ENCODE results near the gene PPP3CA.

PPP3CA gene

GRCh38 chr4:101197350-101197749 lies 150.0 kb downstream of the PPP3CA start:
- no peak for DNase-seq (ENCODE audit: low read depth)
- TF ChIP-seq, protein P1, sequence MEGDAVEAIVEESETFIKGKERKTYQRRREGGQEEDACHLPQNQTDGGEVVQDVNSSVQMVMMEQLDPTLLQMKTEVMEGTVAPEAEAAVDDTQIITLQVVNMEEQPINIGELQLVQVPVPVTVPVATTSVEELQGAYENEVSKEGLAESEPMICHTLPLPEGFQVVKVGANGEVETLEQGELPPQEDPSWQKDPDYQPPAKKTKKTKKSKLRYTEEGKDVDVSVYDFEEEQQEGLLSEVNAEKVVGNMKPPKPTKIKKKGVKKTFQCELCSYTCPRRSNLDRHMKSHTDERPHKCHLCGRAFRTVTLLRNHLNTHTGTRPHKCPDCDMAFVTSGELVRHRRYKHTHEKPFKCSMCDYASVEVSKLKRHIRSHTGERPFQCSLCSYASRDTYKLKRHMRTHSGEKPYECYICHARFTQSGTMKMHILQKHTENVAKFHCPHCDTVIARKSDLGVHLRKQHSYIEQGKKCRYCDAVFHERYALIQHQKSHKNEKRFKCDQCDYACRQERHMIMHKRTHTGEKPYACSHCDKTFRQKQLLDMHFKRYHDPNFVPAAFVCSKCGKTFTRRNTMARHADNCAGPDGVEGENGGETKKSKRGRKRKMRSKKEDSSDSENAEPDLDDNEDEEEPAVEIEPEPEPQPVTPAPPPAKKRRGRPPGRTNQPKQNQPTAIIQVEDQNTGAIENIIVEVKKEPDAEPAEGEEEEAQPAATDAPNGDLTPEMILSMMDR (conservative IDR thresholded peaks at IDR 0.05; ENCODE audit: low read depth, low read length): no peak
- H3K4me3 ChIP-seq (ENCODE audit: low read depth, low read length): no peak overlapping the region

DNA sequence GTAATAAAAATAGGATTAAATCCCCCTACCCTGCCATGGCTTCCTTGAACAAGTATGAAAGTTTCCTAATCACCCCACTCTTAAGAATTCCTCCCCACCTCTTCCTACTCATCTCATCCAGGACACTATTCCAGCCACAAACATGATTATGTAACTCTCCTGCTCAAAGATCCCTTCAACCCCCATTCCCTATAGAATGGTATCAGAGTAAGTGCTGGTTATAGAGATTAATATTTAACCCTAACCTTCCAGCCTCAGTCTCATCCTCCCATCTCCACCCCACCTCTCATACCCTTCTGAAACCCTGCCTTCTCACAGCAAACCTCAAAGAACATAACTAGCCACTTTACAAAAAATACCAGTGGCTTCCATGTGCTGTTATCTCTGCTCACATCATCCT lies 155.1 kb downstream of the PPP3CA start:
- DNase-seq (ENCODE audit: low read depth): no peak
- TF ChIP-seq, protein P1 (conservative IDR thresholded peaks at IDR 0.05; ENCODE audit: low read depth, low read length): no peak
- no peak overlapping the region for H3K4me3 ChIP-seq (ENCODE audit: low read depth, low read length)

DNA sequence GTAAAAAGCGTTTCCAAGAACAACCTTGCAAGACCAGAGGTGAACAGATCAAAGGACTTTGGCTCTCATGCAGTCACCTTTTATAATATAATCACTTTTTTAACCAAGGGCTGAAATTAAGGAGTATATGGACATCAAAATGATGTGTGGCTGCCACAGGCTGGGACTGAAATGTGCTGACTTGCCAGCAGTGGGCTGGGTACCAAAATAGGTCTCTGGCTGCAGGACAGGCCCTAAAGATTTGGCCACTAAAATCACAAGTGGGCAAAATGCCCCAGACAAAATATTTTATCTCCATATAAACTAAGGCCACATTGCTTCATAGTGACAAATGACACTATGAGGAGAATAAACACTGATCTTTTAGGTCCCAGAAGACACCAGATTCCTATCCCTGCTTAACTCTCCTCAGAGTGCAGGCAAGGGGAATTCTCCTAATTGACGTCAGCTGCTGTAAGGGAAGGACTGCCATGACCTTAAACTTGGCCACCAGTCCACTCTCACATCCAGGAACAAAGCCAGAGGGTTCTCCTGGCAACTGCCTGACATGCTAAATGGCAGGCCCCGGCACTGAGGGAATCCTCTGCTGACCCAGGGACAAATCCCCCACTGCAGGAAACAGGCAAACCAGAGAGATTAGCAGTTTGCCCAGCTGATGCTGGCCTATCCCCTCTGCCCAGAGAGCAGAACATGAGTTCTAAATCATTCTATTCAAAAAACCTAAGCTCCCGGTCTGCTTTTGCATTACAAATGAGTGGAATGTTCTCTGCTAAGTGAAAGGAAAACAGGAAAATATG lies 155.8 kb downstream of the PPP3CA start:
- H3K4me3 ChIP-seq (ENCODE audit: low read depth, low read length): no peak overlapping the region
- peak; percentile 87 for DNase-seq (ENCODE audit: low read depth)
- TF ChIP-seq, protein P1 (conservative IDR thresholded peaks at IDR 0.05; ENCODE audit: low read depth, low read length): no peak

GRCh38 chr4:101190751-101191150 lies 156.6 kb downstream of the PPP3CA start:
- DNase-seq (ENCODE audit: low read depth): no peak
- no peak overlapping the region for H3K4me3 ChIP-seq (ENCODE audit: low read depth, low read length)
- TF ChIP-seq, protein P1 (conservative IDR thresholded peaks at IDR 0.05; ENCODE audit: low read depth, low read length): no peak

- no peak overlapping the region for H3K4me3 ChIP-seq (ENCODE audit: low read depth, low read length)
- TF ChIP-seq, protein P1 (conservative IDR thresholded peaks at IDR 0.05; ENCODE audit: low read depth, low read length): no peak
- no peak for DNase-seq (ENCODE audit: low read depth)
These were observed 158.4 kb downstream of the PPP3CA start for GRCh38 chr4:101188906-101189305.

- TF ChIP-seq, protein P1 (conservative IDR thresholded peaks at IDR 0.05; ENCODE audit: low read depth, low read length): peak; percentile 49
- no peak overlapping the region for H3K4me3 ChIP-seq (ENCODE audit: low read depth, low read length)
- DNase-seq (ENCODE audit: low read depth): peak; percentile 46
These were observed 159.5 kb downstream of the PPP3CA start for GRCh38 chr4:101187841-101188240.

Measured in choroid plexus epithelial cell (primary cell).